GM19397 (cell line): Measurements from ENCODE around the gene LRPAP1.
"Not testable (repeated sequence)": the region's sequence is repeated elsewhere in the genome, so short reads cannot be mapped to it uniquely, and the experiment has no call there.

ENCODE experiments used
- ATAC-seq: cut with Tn5 transposase; IDR thresholded peaks from one replicate; pipeline ENCODE4 v1.9.1; 2021; ENCODE audit warnings: mild to moderate bottlenecking, moderate library complexity; ENCODE audit not compliant: unreplicated experiment

The LRPAP1 gene

DNA sequence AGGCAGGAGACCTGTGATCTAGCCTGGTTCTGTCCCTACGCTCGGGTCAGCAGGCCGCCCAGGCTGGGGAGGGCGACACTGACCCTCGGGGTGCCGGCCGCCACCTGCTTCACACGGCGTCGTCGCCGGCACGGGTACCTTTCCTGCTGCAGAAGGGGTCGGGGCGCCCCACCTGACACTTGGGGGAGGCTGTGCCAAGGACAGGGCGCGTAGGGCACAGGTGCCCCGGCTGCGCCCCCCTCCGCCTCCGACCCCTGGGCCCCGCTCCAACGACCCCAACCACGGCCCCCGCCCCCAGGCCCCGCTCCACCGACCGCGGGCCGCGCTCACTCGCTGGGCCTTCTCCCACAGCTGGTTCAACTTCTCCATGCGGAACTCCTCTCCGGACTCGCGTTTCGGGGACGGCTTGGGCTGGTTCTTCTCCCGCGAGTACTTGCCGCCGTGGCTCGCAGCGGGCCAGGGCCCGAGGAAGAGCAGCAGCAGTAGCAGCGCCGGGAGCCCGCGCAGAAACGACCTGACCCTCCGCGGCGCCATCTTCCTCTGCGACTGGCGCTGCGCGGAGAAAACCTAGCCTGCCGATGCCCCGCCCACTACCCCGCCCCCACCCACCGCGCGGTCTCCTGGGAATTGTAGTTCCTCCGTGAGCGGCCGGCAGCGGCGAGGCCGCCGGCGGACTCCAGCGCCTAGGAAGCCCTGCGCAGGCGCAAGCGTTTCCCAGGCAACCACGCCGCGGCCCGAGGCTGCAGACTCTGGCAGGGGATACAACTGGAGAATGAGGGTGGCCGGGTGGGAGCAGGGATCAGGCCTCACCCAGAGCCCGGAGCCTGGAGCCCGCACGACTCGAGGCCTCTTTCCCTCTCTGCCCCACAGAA, at the start of gene LRPAP1:
TSS of gene LRPAP1 (minus strand) at position 544 of the 872 bp plus-strand sequence. CDS start at position 534, 10 bp downstream.
- ATAC-seq, result peak; percentile 85

GRCh38 chr4:3581334-3582090, 49.3 kb upstream of the LRPAP1 start:
- not testable (repeated sequence) for ATAC-seq

- not testable (repeated sequence) for ATAC-seq
Observed at GRCh38 chr4:3580859-3581258, 48.6 kb upstream of the LRPAP1 start.

DNA sequence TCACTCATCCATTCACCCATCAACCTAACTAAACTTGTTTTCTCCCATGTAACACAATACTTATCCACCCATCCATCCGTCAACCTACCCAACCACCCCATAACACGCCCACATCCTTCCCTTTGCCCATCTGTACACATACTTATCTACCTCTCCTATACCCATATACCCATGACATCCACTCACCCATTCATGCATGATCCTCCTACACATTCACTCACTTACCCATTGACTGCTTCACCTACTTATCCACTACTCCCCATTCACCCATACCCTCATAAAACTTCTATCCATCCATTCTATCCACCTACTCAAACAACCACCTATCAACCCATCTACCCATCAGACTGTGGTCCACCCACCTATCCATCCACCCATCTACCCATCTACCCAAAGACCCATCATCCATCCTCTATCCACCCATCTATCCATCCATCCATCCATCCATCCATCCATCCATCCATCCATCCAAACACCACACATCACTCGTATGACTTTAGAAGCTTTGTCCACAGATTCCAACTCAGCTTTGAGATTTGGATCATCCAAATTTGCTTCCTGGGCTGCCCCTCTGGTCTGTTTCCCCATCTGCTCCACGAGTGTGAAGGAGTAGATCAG, 46.4 kb upstream of the LRPAP1 start:
- not testable (repeated sequence) for ATAC-seq

GRCh38 chr4:3578052-3578451, 45.8 kb upstream of the LRPAP1 start:
- ATAC-seq, result not testable (repeated sequence)

DNA sequence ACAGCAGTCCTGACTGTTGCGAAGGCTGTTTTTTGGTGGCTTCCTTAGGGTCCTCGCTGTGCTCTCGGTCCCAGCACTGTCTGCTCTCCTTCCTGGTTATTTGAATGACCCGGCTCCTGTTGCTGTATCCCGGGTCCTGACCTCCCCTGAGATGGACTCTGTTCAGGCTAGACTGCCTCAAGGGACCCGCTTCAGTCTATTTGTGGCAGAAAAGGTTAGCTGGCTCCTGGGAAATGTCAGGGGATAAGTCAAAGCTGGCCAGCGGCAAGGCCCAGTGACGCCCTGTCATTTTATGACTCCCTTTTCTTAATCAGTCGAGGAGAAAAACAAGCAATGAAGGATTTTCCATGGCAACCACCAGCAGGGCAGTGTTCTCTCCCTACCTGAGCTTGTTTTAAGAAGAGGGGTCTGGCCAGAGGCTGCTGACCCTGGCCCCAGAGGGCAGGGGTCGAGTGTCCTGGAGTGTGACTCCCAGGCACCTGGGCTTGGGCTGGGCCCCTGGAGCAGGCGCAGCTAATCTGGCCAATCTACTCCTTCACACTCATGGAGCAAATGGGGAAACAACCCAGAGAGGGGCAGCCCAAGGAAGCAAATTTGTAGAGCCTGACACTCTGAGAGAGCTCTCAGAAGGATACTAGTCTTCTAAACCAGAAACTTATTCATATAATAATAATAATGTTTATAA, 45.1 kb upstream of the LRPAP1 start:
- not testable (repeated sequence) for ATAC-seq

DNA sequence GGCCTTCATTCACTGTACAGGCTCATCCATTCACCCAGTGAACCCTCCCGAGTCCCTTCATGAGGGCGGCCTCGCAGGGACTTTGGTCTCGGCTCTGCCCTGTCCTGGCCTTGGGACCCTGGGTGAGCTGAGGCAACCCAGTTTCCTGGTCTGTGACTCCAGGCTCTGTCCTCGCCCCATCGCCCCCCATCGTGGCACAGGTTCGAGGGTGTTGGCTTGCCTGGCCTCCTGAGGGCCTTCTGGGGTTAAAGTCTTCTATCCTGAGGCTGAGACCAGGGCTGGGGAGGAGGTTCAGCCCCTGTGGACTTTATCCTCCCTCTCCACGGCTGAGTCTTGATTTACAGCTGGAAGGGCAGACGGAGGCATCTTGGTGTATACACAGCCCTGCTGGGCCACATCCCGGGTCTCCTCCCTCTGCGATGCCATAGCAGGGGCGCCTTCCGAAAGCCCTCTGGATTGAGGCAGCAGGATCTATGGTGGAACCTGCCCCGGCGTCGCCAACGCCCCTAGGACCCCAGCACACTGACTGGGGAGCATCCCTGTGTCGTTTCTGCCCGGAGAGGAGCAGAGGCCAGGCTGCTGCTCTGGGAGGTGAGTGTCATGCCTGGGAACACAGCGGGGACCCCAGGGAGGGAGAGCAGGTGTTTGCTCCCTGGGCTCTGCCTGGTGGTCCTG, 44.4 kb upstream of the LRPAP1 start:
- ATAC-seq, result not testable (repeated sequence)

GRCh38 chr4:3575426-3576369, 43.5 kb upstream of the LRPAP1 start:
- ATAC-seq, result not testable (repeated sequence)

DNA sequence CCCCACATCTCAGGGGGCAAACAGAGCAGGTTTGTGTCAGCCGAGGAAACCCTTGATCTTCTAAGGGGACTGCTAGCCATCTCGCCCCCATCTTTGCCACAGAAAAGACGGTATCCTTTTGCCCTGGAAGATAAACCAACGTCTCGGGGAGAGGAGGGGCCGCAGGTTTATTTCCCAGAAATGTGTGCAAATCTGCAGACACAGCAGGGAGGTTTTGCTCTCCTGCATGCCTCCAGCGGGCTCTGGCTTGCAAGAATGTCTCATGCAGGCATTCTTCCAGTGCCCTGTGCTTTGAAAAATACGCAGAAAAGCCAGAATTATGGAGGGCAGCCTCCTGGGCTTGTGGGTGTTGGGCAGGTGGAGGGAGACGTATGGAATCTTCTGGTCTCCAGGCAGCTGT, 42.6 kb upstream of the LRPAP1 start:
- not testable (repeated sequence) for ATAC-seq

DNA sequence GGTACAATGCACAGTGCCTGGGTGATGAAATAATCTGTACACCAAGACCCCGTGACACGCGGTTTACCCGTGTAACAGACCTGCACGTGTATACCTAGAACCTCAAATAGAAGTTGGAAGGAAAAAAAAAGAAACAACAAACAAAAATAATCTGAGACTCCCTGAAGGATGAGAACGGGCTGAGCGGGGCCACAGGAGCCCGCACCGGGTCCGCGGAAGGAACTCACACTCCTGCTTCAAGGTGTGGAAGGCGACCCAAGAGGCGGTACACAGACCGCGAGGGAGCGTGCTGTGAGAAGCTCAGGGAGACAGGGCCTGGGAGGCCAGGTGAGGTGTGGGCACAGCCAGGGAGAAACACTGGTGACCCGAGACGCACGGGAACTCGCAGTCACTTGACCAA, 42.1 kb upstream of the LRPAP1 start:
- not testable (repeated sequence) for ATAC-seq

DNA sequence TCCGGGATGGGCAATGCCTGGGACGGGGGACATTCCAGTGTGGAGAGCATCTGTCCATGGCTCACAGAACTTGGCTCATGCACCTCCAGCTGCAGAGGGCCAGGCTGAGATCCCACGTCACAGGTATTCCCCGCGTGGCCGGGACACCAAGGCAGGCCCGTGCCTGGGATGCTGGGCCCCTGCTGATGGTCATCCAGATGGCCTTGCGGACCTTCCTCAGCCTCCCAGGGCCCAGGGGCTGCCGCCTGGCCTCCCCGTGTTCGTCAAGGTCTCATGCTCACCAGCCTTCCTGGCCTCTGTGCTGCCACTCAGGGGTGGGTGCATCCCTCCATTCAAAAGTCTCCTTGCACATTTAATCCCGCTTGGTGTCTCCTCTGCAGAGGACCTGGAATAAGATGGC, 40.9 kb upstream of the LRPAP1 start:
- no peak for ATAC-seq

DNA sequence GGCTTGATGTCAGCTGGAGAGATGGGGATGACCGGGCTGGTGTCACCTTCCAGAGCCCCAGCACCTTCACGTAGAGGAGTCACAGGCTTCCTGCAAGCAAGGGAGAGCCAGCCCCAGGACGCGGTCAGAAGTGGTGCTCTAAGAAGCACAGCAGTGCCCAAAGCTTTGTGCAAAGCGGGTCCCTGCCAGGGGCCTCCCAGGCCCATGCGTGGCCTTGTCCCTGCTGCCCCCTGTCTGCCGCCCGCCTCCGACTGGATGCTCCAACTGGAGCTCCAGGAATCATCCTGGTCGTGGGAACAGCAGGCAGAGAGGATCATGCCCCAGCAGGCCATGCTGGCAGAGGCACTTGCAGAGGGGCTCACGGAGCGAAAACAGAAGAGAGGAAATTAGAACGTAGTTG, 40.1 kb upstream of the LRPAP1 start:
- ATAC-seq, result no peak

GRCh38 chr4:3571921-3572320, 39.7 kb upstream of the LRPAP1 start:
- no peak for ATAC-seq

- not testable (repeated sequence) for ATAC-seq
Observed at GRCh38 chr4:3570923-3571322, 38.7 kb upstream of the LRPAP1 start.

DNA sequence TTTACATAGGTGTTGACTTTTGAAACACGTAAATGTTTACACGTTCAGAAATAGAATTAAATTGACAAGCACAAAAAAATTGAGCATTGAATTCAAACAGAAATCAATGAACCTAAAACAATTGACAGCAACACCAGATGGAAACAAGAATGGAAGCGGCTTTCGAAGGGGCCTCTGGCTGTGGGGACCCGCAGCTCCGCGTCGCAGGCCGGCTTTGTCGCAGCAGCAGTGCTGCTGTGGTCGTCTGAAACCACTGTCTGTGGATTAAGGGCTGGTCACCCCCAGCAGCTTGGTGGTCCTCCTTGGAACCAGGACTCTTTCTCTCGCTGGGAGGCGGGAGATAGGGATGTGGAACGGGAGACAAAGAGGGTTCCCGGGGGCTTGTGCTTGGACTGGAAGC, 37.4 kb upstream of the LRPAP1 start:
- ATAC-seq, result not testable (repeated sequence)

DNA sequence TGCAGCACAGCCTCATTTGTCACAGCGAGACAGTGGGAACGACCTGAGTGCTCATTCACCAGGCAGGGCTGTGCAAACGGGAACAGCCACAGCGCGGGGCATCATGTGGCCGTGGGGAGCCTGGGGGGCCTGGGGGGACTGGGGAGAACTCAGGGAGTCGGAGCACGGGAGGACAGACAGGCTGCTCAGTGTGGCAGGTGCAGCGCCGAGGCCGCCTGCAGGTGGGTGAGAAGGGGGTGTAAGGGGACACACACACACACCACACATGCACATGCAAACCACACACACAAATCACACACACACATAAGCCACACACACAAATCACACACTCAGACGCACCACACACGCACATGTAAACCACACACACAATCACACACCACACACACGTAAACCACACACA, 34.5 kb upstream of the LRPAP1 start:
- not testable (repeated sequence) for ATAC-seq

- not testable (repeated sequence) for ATAC-seq
Observed at GRCh38 chr4:3566301-3566700, 34.1 kb upstream of the LRPAP1 start.

DNA sequence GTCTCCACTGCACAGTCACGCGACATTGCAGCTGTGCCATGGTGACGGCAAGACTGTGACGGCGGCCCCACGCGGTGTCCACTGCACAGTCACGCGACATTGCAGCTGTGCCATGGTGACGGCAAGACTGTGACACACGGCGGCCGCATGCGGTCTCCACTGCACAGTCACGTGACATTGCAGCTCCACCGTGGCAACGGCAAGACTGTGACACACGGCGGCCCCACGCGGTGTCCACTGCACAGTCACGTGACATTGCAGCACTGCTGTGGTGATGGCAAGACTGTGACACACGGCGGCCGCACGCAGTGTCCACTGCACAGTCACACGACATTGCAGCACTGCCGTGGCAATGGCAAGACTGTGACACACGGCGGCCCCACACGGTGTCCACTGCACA, 32.7 kb upstream of the LRPAP1 start:
- ATAC-seq, result not testable (repeated sequence)

DNA sequence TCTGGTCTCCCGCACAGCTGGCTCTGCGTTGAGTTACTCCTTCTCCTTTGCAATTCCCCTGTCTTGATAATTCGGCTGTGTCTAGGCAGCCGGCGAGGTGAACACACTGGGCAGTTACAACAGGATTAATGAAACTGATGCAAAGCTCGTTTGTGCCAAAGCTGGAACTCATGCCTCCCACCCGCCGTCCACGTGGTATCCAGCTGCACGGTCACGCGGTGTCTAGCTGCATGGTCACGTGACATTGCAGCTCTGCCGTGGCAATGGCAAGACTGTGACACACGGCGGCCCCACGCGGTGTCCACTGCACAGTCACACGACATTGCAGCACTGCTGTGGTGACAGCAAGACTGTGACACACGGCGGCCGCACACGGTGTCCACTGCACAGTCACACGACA, 31.2 kb upstream of the LRPAP1 start:
- ATAC-seq, result no peak
